Adrenal gland (tissue), 12 donors: ENCODE measurements around the gene ARHGEF7. TPM values are rescaled to one million over a fixed set of nuclear protein-coding genes. Genes with fewer than 3 reads are reported as not detected.

Experiments
- DNase-seq, 7 donors: peaks; one replicate each; pipeline ENCODE4 v3.0.0-alpha.2; 2019 to 2020
- H3K27ac ChIP-seq, 5 donors: fragments of 200-600 bp; sonication (generic) in 4 of 5; 1 replicate in 3 of 5; 2 replicates in 2 of 5; pipeline versions ENCODE4 v1.5.1 to v1.8.0; 2016 to 2020; ENCODE audit warnings: mild to moderate bottlenecking in 1 of 5
- H3K27me3 ChIP-seq: fragments of 200-600 bp; 2 replicates; pipeline ENCODE4 v1.8.0; 2021
- H3K36me3 ChIP-seq, 2 donors: fragments of 200-600 bp; replicated peaks in 1 of 2; 1 replicate in 1 of 2; 2 replicates in 1 of 2; pipeline versions ENCODE4 v1.5.1 to v1.8.0; 2018 to 2022
- H3K4me1 ChIP-seq, 2 donors: fragments of 200-600 bp; replicated peaks in 1 of 2; 1 replicate in 1 of 2; 2 replicates in 1 of 2; pipeline versions ENCODE4 v1.5.1 to v1.8.0; 2018 to 2021
- H3K4me3 ChIP-seq, 4 donors: fragments of 200-600 bp; sonication (generic) in 3 of 4; one replicate each; pipeline ENCODE4 v1.5.1; 2016 to 2018
- H3K9me3 ChIP-seq, 3 donors: fragments of 200-600 bp; sonication (generic) in 1 of 3; replicated peaks in 1 of 3; 1 replicate in 2 of 3; 2 replicates in 1 of 3; pipeline versions ENCODE4 v1.5.1 to v1.8.0; 2016 to 2021
- CTCF ChIP-seq, 6 experiments: fragments of 450-650 bp in 4 of 6; fragments of 200-600 bp in 2 of 6; sonication (generic) in 1 of 6; IDR thresholded peaks; 1 replicate in 5 of 6; 2 replicates in 1 of 6; pipeline versions ENCODE4 v1.5.1 to v1.8.0; 2016 to 2021; ENCODE audit warnings: antibody characterized with exemption in 6 of 6, mild to moderate bottlenecking in 2 of 6, moderate library complexity in 1 of 6
- POLR2A ChIP-seq, 2 donors: fragments of 450-650 bp; IDR thresholded peaks; one replicate each; pipeline ENCODE4 v1.6.1; 2017; ENCODE audit warnings: antibody characterized with exemption in 2 of 2, mild to moderate bottlenecking in 2 of 2, moderate library complexity in 1 of 2
- WGBS, 4 donors: extraction: QIAGEN DNeasy Blood & Tissue Kit in 2 of 4; methylation state at CpG; one replicate each; pipeline versions ENCODE4 v1.1.5 to v1.1.7; 2013 to 2017; 5-methylcytosine and 5-hydroxymethylcytosine counted together
- intact Hi-C, 2 donors: fragments of 100-400 bp; cut with DNase I; formaldehyde crosslinking; loops; one replicate each; pipeline versions ENCODE4 v1.14.1 to v1.15.0; 2022 to 2023
- polyA plus RNA-seq, 3 donors: library from polyadenylated mRNA; stranded (reverse); fragments of 200-250 nt in 2 of 3; fragments of 350-450 nt in 1 of 3; fragmentation: Illumina TruSeq in 1 of 3; extraction: RNeasy Lipid Tissue Mini Kit (QIAGEN cat#74804) in 1 of 3; gene quantifications; one replicate each; pipeline ENCODE4 v1.2.3, GENCODE V29; 2013 to 2014
- total RNA-seq, 9 donors: library from RNA; depleted of rRNA in 4 of 9; stranded (reverse); fragments of >200 nt in 4 of 9; fragments of 120-200 nt in 1 of 9; fragmentation: NEBNext Ultra II Directional in 1 of 9; extraction: Animal tissue kit (Norgen Biotek cat#: 25700) in 1 of 9; gene quantifications; one replicate each; pipeline versions ENCODE4 v1.1.0 to v1.2.4, GENCODE V29; 2013 to 2023
- donor health status: healthy with polysubstance abuse.
- donor health status: Bipolar disorder and iron deficiency.
- donor health status: DM: yes; HTN: yes; CAD: no.
- donor health status: DM: no; HTN: no; CAD: no.
- donor health status: DM: no; HTN: no; CAD: no.
- donor health status: DM: yes; HTN: yes; CAD: no.

Gene ARHGEF7
- total and polyA plus RNA-seq, 12 donors: 25.3 to 69.3 (median 53.2) TPM

GRCh38 chr13:111201304-111201940 lies 86.3 kb downstream of the ARHGEF7 start:
- peak in 1 of 7 donors; percentile 45 for DNase-seq
- WGBS, 4 donors: 66 to 77% (median 72%) methylated on average over 8 of the region's 8 CpGs
- TF ChIP-seq CTCF (IDR thresholded peaks at IDR 0.05): no peak
- no peak for TF ChIP-seq POLR2A (IDR thresholded peaks at IDR 0.05)
- Histone ChIP-seq H3K27me3 (no peaks in the 10 kb centered on the region), H3K4me3 (no peak overlapping the region), H3K27ac (peak overlapping the region in 1 of 5 donors; percentile 35), H3K36me3 (no peaks in the 10 kb centered on the region), H3K9me3 (no peaks in the 10 kb centered on the region), H3K4me1 (peaks cover 9 to 49% of the 10 kb centered on the region in 2 donors)
- intact Hi-C loops: no loop called here

- no peaks in the 10 kb centered on the region for H3K36me3 ChIP-seq
- peaks cover 9 to 49% of the 10 kb centered on the region in 2 donors for H3K4me1 ChIP-seq
- intact Hi-C loops: no loop called here
- no peak overlapping the region for H3K4me3 ChIP-seq
- TF ChIP-seq CTCF (IDR thresholded peaks at IDR 0.05) (no peak), POLR2A (IDR thresholded peaks at IDR 0.05) (no peak)
- peak in 1 of 7 donors; percentile 49 for DNase-seq
- peak overlapping the region in 2 of 5 donors; percentile 35 to 64 for H3K27ac ChIP-seq
- WGBS, 4 donors: 58 to 61% (median 59%) methylated on average over 4 of the region's 4 CpGs
- no peaks in the 10 kb centered on the region for H3K27me3 ChIP-seq
- no peaks in the 10 kb centered on the region for H3K9me3 ChIP-seq
Measured at GRCh38 chr13:111202156-111202621, 87.1 kb downstream of the ARHGEF7 start.

- Histone ChIP-seq H3K4me1 (peaks cover 9 to 49% of the 10 kb centered on the region in 2 donors), H3K27me3 (no peaks in the 10 kb centered on the region), H3K27ac (peak overlapping the region in 2 of 5 donors; percentile 64 to 68), H3K4me3 (peak overlapping the region in 1 of 4 donors; percentile 2), H3K36me3 (no peaks in the 10 kb centered on the region), H3K9me3 (no peaks in the 10 kb centered on the region)
- DNase-seq: peak in 2 of 7 donors; percentile 43 to 72
- intact Hi-C loops: no loop called here
- WGBS, 4 donors: 0 to 6% (median 4%) methylated on average over 1 of the region's 1 CpG
- no peak for TF ChIP-seq CTCF (IDR thresholded peaks at IDR 0.05)
- no peak for TF ChIP-seq POLR2A (IDR thresholded peaks at IDR 0.05)
Measured at GRCh38 chr13:111202745-111203144, 87.6 kb downstream of the ARHGEF7 start.

- no peaks in the 10 kb centered on the region for H3K36me3 ChIP-seq
- peak in 1 of 7 donors; percentile 47 for DNase-seq
- intact Hi-C loops: no loop called here
- peaks cover 9 to 49% of the 10 kb centered on the region in 2 donors for H3K4me1 ChIP-seq
- WGBS, 4 donors: 51 to 66% (median 63%) methylated on average over 11 of the region's 11 CpGs
- no peaks in the 10 kb centered on the region for H3K9me3 ChIP-seq
- no peak for TF ChIP-seq POLR2A (IDR thresholded peaks at IDR 0.05)
- TF ChIP-seq CTCF (IDR thresholded peaks at IDR 0.05): no peak
- H3K27me3 ChIP-seq: no peaks in the 10 kb centered on the region
- peak overlapping the region in 2 of 5 donors; percentile 26 to 68 for H3K27ac ChIP-seq
- peak overlapping the region in 1 of 4 donors; percentile 22 for H3K4me3 ChIP-seq
Measured at GRCh38 chr13:111203736-111204389, 88.8 kb downstream of the ARHGEF7 start.
